ENCODE measurements around the gene MT1G.

DNA sequence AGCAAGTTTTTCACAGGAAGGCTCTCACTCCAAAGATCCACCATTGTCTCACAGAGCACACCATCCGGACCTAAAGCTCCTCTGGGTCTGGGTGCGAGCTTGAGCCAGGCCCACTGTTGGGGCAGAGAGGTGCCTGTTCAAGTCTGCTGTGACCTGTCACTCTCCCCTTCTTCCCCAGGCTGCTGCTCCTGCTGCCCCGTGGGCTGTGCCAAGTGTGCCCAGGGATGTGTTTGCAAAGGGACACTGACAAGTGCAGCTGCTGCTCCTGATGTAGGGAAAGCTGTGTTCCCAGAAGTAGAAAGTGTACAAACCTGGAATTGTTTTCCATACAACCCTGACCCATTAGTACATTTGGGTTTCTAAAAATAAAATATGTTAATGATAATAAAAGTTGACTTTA lies 9.6 kb upstream of the MT1G start:
- TF ChIP-seq, protein P1, sequence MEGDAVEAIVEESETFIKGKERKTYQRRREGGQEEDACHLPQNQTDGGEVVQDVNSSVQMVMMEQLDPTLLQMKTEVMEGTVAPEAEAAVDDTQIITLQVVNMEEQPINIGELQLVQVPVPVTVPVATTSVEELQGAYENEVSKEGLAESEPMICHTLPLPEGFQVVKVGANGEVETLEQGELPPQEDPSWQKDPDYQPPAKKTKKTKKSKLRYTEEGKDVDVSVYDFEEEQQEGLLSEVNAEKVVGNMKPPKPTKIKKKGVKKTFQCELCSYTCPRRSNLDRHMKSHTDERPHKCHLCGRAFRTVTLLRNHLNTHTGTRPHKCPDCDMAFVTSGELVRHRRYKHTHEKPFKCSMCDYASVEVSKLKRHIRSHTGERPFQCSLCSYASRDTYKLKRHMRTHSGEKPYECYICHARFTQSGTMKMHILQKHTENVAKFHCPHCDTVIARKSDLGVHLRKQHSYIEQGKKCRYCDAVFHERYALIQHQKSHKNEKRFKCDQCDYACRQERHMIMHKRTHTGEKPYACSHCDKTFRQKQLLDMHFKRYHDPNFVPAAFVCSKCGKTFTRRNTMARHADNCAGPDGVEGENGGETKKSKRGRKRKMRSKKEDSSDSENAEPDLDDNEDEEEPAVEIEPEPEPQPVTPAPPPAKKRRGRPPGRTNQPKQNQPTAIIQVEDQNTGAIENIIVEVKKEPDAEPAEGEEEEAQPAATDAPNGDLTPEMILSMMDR (IDR thresholded peaks at IDR 0.05), result no peak
- no peak for TF ChIP-seq POLR2A (IDR thresholded peaks at IDR 0.05)

Data from heart left ventricle (tissue), 13 donors.